ENCODE data around the gene OR52B2.

The OR52B2 gene

GRCh38 chr11:6170226-6170625 lies at the start of gene OR52B2:
OR52B2 (minus strand) TSS chr11:6170326; CDS start chr11:6170326, 0 bp downstream.
- DNase-seq = no peak

- no peak for DNase-seq
Measured at GRCh38 chr11:6219359-6219758, 49.2 kb upstream of the OR52B2 start.

DNA sequence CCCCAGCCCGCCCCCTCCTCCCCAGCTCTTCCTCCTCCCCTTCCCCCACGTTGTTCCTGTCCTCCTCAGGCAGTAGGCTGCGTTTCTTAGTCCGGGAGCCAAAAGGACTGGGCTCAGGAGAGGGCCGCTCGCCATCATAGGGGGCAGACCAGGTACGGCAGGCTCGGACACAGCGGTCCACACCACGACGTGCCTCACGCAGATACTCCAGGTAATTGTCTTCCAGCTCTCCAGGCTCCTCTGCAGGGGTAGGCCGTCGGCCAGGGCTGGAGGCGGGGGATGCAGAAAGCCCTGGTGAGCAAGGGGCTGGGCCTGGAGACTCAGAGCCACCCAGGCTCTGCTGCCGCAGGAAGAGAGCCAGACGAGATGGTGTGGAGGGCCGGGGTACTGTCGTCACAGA lies 47.6 kb upstream of the OR52B2 start:
- no peak for DNase-seq

- no peak for DNase-seq
Measured at GRCh38 chr11:6216501-6216900, 46.4 kb upstream of the OR52B2 start.

- no peak for DNase-seq
Measured at GRCh38 chr11:6214530-6214929, 44.4 kb upstream of the OR52B2 start.

- no peak for DNase-seq
Measured at GRCh38 chr11:6210274-6210955, 40.3 kb upstream of the OR52B2 start.

GRCh38 chr11:6209801-6210200 lies 39.7 kb upstream of the OR52B2 start:
- DNase-seq = no peak

- no peak for DNase-seq
Measured at GRCh38 chr11:6206456-6207180, 36.5 kb upstream of the OR52B2 start.

GRCh38 chr11:6205366-6205765 lies 35.2 kb upstream of the OR52B2 start, which contains the start of gene C11orf42:
C11orf42 (plus strand) TSS chr11:6205557; CDS start chr11:6205616, 59 bp downstream.
- DNase-seq = no peak

- no peak for DNase-seq
Measured at GRCh38 chr11:6204706-6205105, 34.6 kb upstream of the OR52B2 start.

DNA sequence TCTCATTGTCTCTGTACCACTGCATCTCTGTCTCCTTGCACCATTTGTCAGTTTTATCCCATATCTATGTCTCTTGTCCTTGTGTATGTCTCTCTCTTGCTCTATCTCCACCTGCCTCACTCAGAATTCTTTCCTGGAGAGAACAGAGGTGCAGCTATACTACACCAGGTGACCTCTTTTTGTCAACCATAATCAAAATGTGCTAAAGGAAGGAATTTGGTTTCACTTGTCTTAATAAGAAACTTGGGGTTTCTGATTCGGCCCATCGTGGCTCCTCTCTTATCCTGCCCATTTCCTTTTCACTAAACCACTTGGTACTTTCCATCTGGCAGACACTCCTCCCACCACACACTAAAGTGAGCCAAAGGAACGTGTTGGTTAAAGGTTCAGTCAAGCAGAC lies 33.2 kb upstream of the OR52B2 start:
- peak in 1 of 2 donors; percentile 47 for DNase-seq

GRCh38 chr11:6202041-6202440 lies 31.9 kb upstream of the OR52B2 start:
- no peak for DNase-seq

DNA sequence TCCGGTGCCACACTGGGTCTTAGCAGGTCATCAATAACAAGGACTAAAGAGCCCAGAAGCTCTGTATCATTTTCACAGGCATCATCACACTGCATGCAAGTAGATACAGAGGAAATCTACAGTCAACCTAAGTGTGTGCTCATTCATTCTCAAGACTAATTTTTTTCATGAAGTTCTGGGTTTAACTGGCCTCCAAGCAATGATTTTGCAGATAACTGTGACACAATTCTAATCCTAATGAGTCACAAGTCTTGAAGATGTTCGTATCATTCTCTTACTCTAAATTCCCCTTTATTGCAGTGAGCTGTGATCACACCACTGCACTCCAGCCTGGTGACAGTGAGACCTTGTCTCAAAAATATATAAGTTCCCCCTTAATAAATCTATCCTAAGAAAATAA lies 31.4 kb upstream of the OR52B2 start:
- peak in 1 of 2 donors; percentile 10 for DNase-seq

GRCh38 chr11:6200975-6201374 lies 30.8 kb upstream of the OR52B2 start:
- peak; percentile 52 to 76 for DNase-seq

DNA sequence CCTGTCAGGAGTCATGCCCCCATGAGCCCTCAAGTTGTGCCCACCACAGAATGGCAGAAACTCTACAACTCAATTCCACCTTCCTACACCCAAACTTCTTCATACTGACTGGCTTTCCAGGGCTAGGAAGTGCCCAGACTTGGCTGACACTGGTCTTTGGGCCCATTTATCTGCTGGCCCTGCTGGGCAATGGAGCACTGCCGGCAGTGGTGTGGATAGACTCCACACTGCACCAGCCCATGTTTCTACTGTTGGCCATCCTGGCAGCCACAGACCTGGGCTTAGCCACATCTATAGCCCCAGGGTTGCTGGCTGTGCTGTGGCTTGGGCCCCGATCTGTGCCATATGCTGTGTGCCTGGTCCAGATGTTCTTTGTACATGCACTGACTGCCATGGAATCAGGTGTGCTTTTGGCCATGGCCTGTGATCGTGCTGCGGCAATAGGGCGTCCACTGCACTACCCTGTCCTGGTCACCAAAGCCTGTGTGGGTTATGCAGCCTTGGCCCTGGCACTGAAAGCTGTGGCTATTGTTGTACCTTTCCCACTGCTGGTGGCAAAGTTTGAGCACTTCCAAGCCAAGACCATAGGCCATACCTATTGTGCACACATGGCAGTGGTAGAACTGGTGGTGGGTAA lies 29.2 kb upstream of the OR52B2 start, which contains the start of gene OR52W1:
TSS of gene OR52W1 (plus strand) at position 51 of the 637 bp plus-strand sequence. CDS start at position 51, 0 bp downstream.
- DNase-seq = no peak

DNA sequence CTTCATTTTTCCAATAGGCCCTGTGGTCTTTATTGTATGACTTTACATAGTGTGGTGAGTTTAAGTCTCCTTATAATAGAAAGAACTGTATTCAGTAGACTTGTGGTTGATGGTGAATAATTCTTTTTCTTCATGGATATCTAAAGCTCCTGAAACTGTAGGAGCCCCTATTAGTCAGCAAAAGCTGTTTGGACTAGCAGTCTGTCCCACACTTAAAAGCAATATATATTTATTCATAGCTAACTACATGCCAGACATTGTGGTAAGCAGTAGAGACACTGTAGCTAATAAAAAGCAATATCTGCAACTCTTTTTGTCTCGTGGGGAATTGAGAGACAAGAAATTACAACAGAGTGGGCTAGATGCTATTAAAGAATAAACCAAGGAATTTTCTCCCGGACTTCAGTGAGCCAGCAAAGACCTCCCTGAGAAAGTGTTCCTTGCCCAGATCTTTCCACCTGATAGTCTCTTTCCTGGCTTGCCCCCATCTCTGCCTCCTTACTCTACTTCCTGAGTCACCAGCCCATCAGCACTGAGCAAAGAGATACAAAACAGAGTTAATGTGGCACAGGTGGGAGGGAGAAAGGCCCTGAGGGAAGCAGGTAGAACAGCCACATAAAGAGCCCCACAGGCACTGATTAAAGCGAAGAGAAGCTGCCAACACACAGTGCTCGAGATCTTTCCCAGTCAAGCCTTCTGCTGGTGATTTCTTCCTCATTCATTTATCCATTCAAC lies 27.5 kb upstream of the OR52B2 start:
- DNase-seq = no peak

DNA sequence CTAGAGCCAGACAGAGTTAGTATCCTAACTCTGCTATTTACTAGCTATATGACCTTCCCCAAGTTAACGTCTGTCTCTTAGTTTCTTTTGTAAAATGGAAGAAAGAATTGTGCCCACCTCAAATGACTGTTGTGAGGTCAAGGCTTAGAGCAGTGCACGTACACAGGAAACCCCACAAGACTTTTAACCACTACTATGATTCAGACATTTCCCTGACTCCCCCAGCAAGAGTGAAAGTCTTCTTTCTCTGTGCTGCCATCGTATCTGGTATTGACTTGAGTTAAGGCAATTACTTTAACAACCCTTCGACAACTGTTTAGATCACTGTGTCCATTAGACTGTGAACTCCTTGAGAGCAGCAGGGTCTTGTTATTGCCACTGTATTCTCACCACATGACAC lies 26.3 kb upstream of the OR52B2 start:
- peak in 1 of 2 donors; percentile 13 for DNase-seq

- no peak for DNase-seq
Measured at GRCh38 chr11:6194065-6194581, 24.0 kb upstream of the OR52B2 start.

GRCh38 chr11:6191742-6192141 lies 21.6 kb upstream of the OR52B2 start:
- peak in 1 of 2 donors; percentile 24 for DNase-seq

- DNase-seq = no peak
Measured at GRCh38 chr11:6175440-6175839, 5.3 kb upstream of the OR52B2 start.

- DNase-seq = no peak
Measured at GRCh38 chr11:6156628-6157359, 13.3 kb downstream of the OR52B2 start.

- DNase-seq = no peak
Measured at GRCh38 chr11:6152126-6152525, 18.0 kb downstream of the OR52B2 start.
